Kidney (tissue), 14 donors: ENCODE results near the gene DNAJB4. TPM values are rescaled to one million over a fixed set of nuclear protein-coding genes. Genes with fewer than 3 reads are reported as not detected.
"Not testable (repeated sequence)": the region's sequence is repeated elsewhere in the genome, so short reads cannot be mapped to it uniquely, and the experiment has no call there.

Experiments used
- DNase-seq, 5 donors: peaks; one replicate each; pipeline ENCODE4 v3.0.0-alpha.2; 2013 to 2020
- FAIRE-seq: peaks from 2 replicates; lab custom pipeline; 2012; peaks lifted over from hg19 to GRCh38; lab: Jason Lieb, UNC
- H3K27ac ChIP-seq, 2 donors: one replicate each; pipeline ENCODE4 v1.7.0; 2013; ENCODE audit warnings: low read depth in 2 of 2, low read length in 2 of 2, inconsistent platforms in 1 of 2
- H3K27me3 ChIP-seq: one replicate; pipeline ENCODE4 v1.7.1; 2013; ENCODE audit warnings: low read length, inconsistent platforms; ENCODE audit not compliant: control insufficient read depth, insufficient read depth
- H3K36me3 ChIP-seq, 3 donors: one replicate each; pipeline versions ENCODE4 v1.7.0 to v1.7.1; 2013; ENCODE audit warnings: low read length in 3 of 3, control low read depth in 1 of 3, inconsistent platforms in 1 of 3; ENCODE audit not compliant: insufficient read depth in 3 of 3, control insufficient read depth in 2 of 3
- H3K4me1 ChIP-seq, 3 donors: one replicate each; pipeline versions ENCODE4 v1.7.0 to v1.7.1; 2013; ENCODE audit warnings: low read length in 3 of 3, inconsistent platforms in 1 of 3, low read depth in 1 of 3; ENCODE audit not compliant: control insufficient read depth in 2 of 3, insufficient read depth in 2 of 3
- H3K4me3 ChIP-seq, 3 donors: one replicate each; pipeline versions ENCODE4 v1.7.0 to v1.8.1; 2013; ENCODE audit warnings: low read length in 3 of 3, control low read depth in 1 of 3, inconsistent platforms in 1 of 3
- H3K9ac ChIP-seq, 3 donors: one replicate each; pipeline versions ENCODE4 v1.7.0 to v1.7.1; 2013; ENCODE audit warnings: low read length in 3 of 3, control low read depth in 1 of 3, inconsistent platforms in 1 of 3
- H3K9me3 ChIP-seq, 3 donors: one replicate each; pipeline versions ENCODE4 v1.7.0 to v1.7.1; 2013; ENCODE audit warnings: low read length in 3 of 3, control low read depth in 1 of 3, inconsistent platforms in 1 of 3; ENCODE audit not compliant: control insufficient read depth in 2 of 3, insufficient read depth in 1 of 3
- intact Hi-C: fragments of 100-400 bp; cut with DNase I; formaldehyde crosslinking; loops from one replicate; pipeline ENCODE4 v1.11.1; 2022
- polyA plus RNA-seq: library from polyadenylated mRNA; stranded (reverse); fragments of 350-450 nt; fragmentation: Illumina TruSeq; extraction: RNeasy Lipid Tissue Mini Kit (QIAGEN cat#74804); gene quantifications from one replicate; pipeline ENCODE4 v1.2.3, GENCODE V29; 2014; ENCODE audit warnings: low read depth, low replicate concordance; ENCODE audit not compliant: insufficient read depth
- total RNA-seq: library from RNA; stranded (reverse); fragmentation: NEBNext Ultra II Directional; extraction: Animal tissue kit (Norgen Biotek cat#: 25700); gene quantifications from one replicate; pipeline ENCODE4 v1.2.1, GENCODE V29; 2021
- TF ChIP-seq, protein P1 (sequence below): IDR thresholded peaks from 3 replicates; pipeline ENCODE4 v1.5.1; 2012; ENCODE audit warnings: mild to moderate bottlenecking, moderate library complexity, borderline replicate concordance; ENCODE audit not compliant: insufficient read depth; ENCODE audit errors: extremely low read depth
- donor health status: control.
- donor health status: control.
- donor health status: control.
- donor health status: control.
- donor health status: control.
- donor health status: DM: yes; HTN: yes; CAD: no.
- donor health status: Normal renal cell carcinoma (clear cell type).

Gene DNAJB4
- total and polyA plus RNA-seq, 2 donors from 2014 or later, result 17.0 to 34.7 TPM

DNA sequence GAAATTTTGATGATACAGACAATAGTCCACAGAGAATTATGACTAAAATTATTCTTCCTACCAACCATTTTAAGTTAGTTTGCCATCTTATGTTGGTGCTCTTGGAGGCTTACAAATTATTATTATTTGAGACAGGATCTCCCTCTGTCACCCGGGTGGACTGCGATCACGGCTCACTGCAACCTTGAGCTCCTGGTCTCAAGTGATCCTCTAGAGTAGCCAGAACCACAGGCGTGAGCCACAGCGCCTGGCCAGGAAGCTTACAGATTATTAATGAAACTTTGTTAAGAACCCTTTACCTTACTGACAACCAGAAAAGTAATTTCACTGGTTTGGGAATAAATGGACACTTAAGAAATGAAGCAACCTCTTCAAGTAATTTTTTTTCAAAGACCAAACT is 8.0 kb upstream of the DNAJB4 start:
- Histone ChIP-seq H3K27me3 (no peaks in the 10 kb centered on the region), H3K36me3 (no peaks in the 10 kb centered on the region), H3K4me1 (no peaks in the 10 kb centered on the region), H3K9me3 (no peaks in the 10 kb centered on the region), H3K27ac (no peak overlapping the region), H3K4me3 (no peak overlapping the region), H3K9ac (no peak overlapping the region)
- FAIRE-seq (no peak), DNase-seq (no peak)
- intact Hi-C loops, result no loop called here
- TF ChIP-seq, protein P1, sequence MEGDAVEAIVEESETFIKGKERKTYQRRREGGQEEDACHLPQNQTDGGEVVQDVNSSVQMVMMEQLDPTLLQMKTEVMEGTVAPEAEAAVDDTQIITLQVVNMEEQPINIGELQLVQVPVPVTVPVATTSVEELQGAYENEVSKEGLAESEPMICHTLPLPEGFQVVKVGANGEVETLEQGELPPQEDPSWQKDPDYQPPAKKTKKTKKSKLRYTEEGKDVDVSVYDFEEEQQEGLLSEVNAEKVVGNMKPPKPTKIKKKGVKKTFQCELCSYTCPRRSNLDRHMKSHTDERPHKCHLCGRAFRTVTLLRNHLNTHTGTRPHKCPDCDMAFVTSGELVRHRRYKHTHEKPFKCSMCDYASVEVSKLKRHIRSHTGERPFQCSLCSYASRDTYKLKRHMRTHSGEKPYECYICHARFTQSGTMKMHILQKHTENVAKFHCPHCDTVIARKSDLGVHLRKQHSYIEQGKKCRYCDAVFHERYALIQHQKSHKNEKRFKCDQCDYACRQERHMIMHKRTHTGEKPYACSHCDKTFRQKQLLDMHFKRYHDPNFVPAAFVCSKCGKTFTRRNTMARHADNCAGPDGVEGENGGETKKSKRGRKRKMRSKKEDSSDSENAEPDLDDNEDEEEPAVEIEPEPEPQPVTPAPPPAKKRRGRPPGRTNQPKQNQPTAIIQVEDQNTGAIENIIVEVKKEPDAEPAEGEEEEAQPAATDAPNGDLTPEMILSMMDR, result no peak

DNA sequence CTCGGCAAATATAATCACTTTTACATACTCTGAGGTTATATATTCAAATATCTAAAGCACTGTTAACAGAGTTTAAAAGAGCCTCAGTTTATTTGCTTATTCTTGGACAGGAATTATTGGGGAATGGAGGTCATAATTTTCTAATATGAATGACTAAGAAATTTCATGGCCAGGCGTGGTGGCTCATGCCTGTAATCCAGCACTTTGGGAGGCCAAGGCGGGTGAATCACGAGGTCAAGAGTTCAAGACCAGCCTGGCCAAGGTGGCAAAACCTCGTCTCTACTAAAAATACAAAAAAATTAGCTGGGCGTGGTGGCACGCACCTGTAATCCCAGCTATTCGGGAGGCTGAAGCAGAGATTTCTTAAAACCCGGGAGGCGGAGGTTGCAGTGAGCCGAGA is 4.2 kb upstream of the DNAJB4 start:
- H3K4me3 ChIP-seq, H3K4me1 ChIP-seq, intact Hi-C loops, H3K27ac ChIP-seq, H3K36me3 ChIP-seq, H3K9ac ChIP-seq, H3K9me3 ChIP-seq, FAIRE-seq, H3K27me3 ChIP-seq, DNase-seq: not testable (repeated sequence)

DNA sequence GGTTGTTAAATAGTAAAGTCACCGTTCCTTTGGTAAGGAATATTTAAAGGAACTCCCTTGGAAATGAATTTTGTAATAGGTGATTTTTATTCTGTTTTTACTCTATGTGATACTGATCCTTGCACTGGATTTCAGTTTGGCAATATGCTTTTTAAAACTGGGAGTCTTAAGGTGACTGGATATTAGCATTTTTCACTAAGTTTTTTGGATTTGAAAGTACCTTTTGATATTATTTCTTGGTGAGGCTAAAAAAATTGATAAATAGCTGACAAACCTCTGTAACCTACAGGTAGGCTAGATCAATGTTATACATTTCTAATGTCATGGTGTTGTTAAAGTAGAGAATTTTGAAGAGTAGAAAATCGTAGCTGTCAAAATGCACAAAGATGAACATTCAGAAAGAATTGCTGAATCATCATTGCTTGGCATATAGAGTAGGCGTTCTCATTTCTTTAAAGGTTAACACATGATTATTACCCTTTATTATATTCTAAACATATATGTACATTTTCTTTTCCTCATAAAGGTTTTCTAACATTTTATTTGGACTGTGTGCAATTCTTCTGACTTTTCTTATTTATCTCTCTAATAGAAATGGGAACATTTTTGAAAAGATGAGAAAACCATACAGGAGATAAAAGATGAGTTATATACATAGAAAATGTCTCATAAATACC is 1.5 kb upstream of the DNAJB4 start:
- no peaks in the 10 kb centered on the region for H3K4me1 ChIP-seq
- no peak overlapping the region for H3K4me3 ChIP-seq
- intact Hi-C loops, result no loop called here
- FAIRE-seq (peak; percentile 25), DNase-seq (no peak)
- peak overlapping the region in 1 of 2 donors; percentile 98 for H3K27ac ChIP-seq
- no peaks in the 10 kb centered on the region for H3K9me3 ChIP-seq
- H3K36me3 ChIP-seq, result no peaks in the 10 kb centered on the region
- TF ChIP-seq, protein P1, result no peak
- H3K27me3 ChIP-seq, result no peaks in the 10 kb centered on the region
- H3K9ac ChIP-seq, result peak overlapping the region in 2 of 3 donors; percentile 96 to 100

DNA sequence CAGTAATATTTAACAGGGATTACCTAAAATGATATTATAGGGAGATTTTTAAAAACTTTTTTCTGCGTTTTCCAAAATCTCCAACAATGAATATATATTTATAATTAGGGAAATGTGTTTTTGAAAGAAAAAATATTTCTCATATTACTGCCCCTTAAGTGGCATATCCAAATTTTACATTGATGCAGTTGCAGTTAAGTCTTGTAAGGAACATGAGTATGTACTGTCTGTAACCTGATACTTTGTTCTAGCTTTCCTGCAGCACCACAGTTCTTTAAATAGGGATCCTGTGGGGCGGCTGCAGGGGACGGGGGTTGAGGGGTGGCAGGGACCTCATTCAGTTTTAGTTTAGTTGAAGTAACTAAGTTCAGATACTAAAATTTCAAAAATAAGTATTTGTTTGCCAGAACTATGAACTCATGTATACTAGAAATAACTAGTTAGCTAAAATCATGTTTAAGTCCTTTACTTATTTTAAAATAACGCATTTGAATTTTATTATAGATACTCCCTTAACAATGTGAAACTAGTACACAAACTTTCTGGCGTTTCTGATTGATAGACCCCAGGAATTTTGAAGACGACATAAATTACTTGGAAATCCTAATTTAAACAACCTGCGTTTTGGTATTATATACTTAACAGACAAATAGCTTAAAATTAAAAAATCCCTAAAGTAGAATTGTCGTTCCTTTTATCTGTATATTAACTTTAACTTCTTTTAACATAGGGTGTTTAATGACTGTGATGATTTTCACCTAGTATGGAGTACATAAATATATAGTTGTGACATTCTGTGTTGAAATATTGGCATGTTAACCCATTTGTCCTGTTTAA is 639 bp upstream of the DNAJB4 start:
- H3K4me3 ChIP-seq, result peak overlapping the region; percentile 67 to 98 (median 83)
- intact Hi-C loops, result no loop called here
- peak overlapping the region; percentile 59 to 100 (median 96) for H3K9ac ChIP-seq
- FAIRE-seq, result no peak
- peak overlapping the region; percentile 75 to 98 for H3K27ac ChIP-seq
- H3K4me1 ChIP-seq, result no peaks in the 10 kb centered on the region
- no peaks in the 10 kb centered on the region for H3K27me3 ChIP-seq
- TF ChIP-seq, protein P1, result no peak
- no peaks in the 10 kb centered on the region for H3K36me3 ChIP-seq
- peak in 4 of 5 donors; percentile 44 to 83 (median 64) for DNase-seq
- no peaks in the 10 kb centered on the region for H3K9me3 ChIP-seq
